ENCODE measurements around the gene DNAAF5.

GRCh38 chr7:738723-739454 lies 12.4 kb downstream of the DNAAF5 start:
- no peak for TF ChIP-seq CTCF (IDR thresholded peaks at IDR 0.05)
- TF ChIP-seq POLR2A (IDR thresholded peaks at IDR 0.05), result no peak
